Transverse colon (tissue), 4 donors: ENCODE data around the gene ELOB. TPM values are rescaled to one million over a fixed set of nuclear protein-coding genes. Genes with fewer than 3 reads are reported as not detected.
A peak's percentile ranks its signal among the peaks of the same experiment; 100 is the strongest.

Experiments
- DNase-seq: peaks from one replicate; pipeline ENCODE4 v3.0.0-alpha.2; 2019
- H3K27ac ChIP-seq, 4 donors: fragments of 200-600 bp; sonication (generic); 2 replicates each; pipeline ENCODE4 v1.5.1; 2016 to 2018; ENCODE audit warnings: inconsistent platforms in 4 of 4
- H3K27me3 ChIP-seq: fragments of 200-600 bp; sonication (generic); 2 replicates; pipeline ENCODE4 v1.5.1; 2017; ENCODE audit warnings: inconsistent platforms
- H3K36me3 ChIP-seq, 4 donors: fragments of 200-600 bp; sonication (generic); 2 replicates each; pipeline ENCODE4 v1.5.1; 2017 to 2019; ENCODE audit warnings: inconsistent platforms in 4 of 4
- H3K4me1 ChIP-seq, 4 donors: fragments of 200-600 bp; sonication (generic); 2 replicates each; pipeline ENCODE4 v1.5.1; 2017 to 2020; ENCODE audit warnings: inconsistent platforms in 4 of 4
- H3K4me3 ChIP-seq, 4 donors: fragments of 200-600 bp; sonication (generic); 1 replicate in 1 of 4; 2 replicates in 3 of 4; pipeline versions ENCODE4 v1.5.1 to v1.6.1; 2017 to 2019; ENCODE audit warnings: inconsistent platforms in 4 of 4
- H3K9me3 ChIP-seq, 2 donors: fragments of 200-600 bp; sonication (generic); 2 replicates each; pipeline ENCODE4 v1.5.1; 2017 to 2019; ENCODE audit warnings: inconsistent platforms in 2 of 2
- EP300 ChIP-seq: sonication (generic); formaldehyde crosslinking; IDR thresholded peaks from one replicate; pipeline ENCODE4 v1.6.1; 2017; ENCODE audit warnings: antibody characterized with exemption, low read depth
- POLR2A ChIP-seq: fragments of 450-650 bp; IDR thresholded peaks from one replicate; pipeline ENCODE4 v1.6.1; 2016; ENCODE audit warnings: antibody characterized with exemption, mild to moderate bottlenecking, moderate library complexity
- POLR2AphosphoS5 ChIP-seq, 3 donors: sonication (generic); formaldehyde crosslinking; IDR thresholded peaks; one replicate each; pipeline ENCODE4 v1.6.1; 2016; ENCODE audit warnings: antibody characterized with exemption in 3 of 3
- WGBS, 2 donors: methylation state at CpG; one replicate each; pipeline ENCODE4 v1.1.5; 2018; ENCODE audit warnings: low coverage in 1 of 2; 5-methylcytosine and 5-hydroxymethylcytosine counted together
- in situ Hi-C, 4 donors: fragments of 200-750 bp; cut with MboI; loops; one replicate each; pipeline versions ENCODE4 v1.15.0 to v1.15.1; 2017; ENCODE audit warnings: low sequenced_read_pairs in 3 of 4, low pct_ligation_motif_present in 1 of 4, low pct_unique_long_range_greater_than_20kb in 1 of 4
- intact Hi-C: fragments of 100-400 bp; cut with DNase I; formaldehyde crosslinking; loops from one replicate; pipeline ENCODE4 v1.15.1; 2023; ENCODE audit warnings: low total_unique reads
- total RNA-seq, 4 donors: library from RNA; depleted of rRNA; stranded (reverse); fragments of >200 nt; gene quantifications; one replicate each; pipeline ENCODE4 v1.1.0, GENCODE V29; 2016
- TF ChIP-seq, protein P1 (sequence below), 5 experiments: fragments of 200-600 bp in 3 of 5; fragments of 450-650 bp in 2 of 5; sonication (generic) in 3 of 5; IDR thresholded peaks; 1 replicate in 2 of 5; 2 replicates in 3 of 5; pipeline ENCODE4 v1.5.1; 2016 to 2017; ENCODE audit warnings: antibody characterized with exemption in 5 of 5, inconsistent platforms in 3 of 5, mild to moderate bottlenecking in 2 of 5, moderate library complexity in 1 of 5

Gene ELOB
- total RNA-seq, 4 donors from 2014 or later: 133 to 433 (median 288) TPM

DNA sequence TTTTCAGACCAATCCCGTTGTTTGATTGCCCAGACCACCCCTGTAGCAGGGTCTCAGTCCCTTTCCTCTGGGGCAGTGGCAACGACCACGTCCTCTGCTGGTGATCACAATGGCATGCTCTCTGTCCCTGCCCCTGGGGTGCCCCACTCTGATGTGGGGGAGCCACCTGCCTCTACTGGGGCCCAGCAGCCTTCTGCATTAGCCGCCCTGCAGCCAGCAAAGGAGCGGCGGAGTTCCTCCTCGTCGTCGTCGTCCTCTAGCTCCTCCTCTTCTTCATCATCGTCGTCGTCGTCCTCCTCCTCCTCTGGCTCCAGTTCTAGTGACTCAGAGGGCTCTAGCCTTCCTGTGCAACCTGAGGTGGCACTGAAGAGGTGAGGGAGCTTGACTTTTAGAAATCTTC is 9.2 kb downstream of the ELOB start:
- TF ChIP-seq EP300 (no peak), POLR2A (no peak), POLR2AphosphoS5 (IDR thresholded peaks at IDR 0.05) (no peak)
- TF ChIP-seq, protein P1, sequence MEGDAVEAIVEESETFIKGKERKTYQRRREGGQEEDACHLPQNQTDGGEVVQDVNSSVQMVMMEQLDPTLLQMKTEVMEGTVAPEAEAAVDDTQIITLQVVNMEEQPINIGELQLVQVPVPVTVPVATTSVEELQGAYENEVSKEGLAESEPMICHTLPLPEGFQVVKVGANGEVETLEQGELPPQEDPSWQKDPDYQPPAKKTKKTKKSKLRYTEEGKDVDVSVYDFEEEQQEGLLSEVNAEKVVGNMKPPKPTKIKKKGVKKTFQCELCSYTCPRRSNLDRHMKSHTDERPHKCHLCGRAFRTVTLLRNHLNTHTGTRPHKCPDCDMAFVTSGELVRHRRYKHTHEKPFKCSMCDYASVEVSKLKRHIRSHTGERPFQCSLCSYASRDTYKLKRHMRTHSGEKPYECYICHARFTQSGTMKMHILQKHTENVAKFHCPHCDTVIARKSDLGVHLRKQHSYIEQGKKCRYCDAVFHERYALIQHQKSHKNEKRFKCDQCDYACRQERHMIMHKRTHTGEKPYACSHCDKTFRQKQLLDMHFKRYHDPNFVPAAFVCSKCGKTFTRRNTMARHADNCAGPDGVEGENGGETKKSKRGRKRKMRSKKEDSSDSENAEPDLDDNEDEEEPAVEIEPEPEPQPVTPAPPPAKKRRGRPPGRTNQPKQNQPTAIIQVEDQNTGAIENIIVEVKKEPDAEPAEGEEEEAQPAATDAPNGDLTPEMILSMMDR (IDR thresholded peaks at IDR 0.05): no peak
- Histone ChIP-seq H3K27ac (peak overlapping the region in 2 of 4 donors; percentile 80 to 83), H3K4me3 (no peak overlapping the region), H3K27me3 (no peaks in the 10 kb centered on the region), H3K9me3 (no peaks in the 10 kb centered on the region), H3K4me1 (peaks cover 12 to 36% (median 22%) of the 10 kb centered on the region in 4 donors), H3K36me3 (peaks cover 0 to 90% (median 34%) of the 10 kb centered on the region in 4 donors)
- no peak for DNase-seq
- in situ Hi-C loops (no loop called here), intact Hi-C loops (no loop called here)
- 75 to 78% methylated on average over 8 to 14 of the region's 14 CpGs for WGBS, 2 donors

DNA sequence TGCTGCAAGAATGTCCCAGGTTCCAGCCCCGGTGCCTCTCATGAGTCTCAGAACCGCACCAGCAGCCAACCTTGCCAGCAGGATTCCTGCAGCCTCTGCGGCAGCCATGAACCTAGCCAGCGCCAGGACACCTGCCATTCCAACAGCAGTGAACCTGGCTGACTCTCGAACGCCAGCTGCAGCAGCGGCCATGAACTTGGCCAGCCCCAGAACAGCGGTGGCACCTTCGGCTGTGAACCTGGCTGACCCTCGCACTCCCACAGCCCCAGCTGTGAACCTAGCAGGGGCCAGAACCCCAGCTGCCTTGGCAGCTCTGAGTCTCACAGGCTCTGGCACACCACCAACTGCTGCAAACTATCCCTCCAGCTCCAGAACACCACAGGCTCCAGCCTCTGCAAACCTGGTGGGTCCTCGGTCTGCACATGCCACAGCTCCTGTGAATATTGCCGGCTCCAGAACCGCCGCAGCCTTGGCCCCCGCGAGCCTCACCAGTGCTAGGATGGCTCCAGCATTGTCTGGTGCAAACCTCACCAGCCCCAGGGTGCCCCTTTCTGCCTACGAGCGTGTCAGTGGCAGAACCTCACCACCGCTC is 9.8 kb downstream of the ELOB start:
- TF ChIP-seq EP300 (no peak), POLR2AphosphoS5 (IDR thresholded peaks at IDR 0.05) (no peak), POLR2A (no peak)
- TF ChIP-seq, protein P1 (IDR thresholded peaks at IDR 0.05): no peak
- intact Hi-C loops (no loop called here), in situ Hi-C loops (no loop called here)
- Histone ChIP-seq H3K27ac (no peak overlapping the region), H3K27me3 (no peaks in the 10 kb centered on the region), H3K4me1 (peaks cover 12 to 36% (median 22%) of the 10 kb centered on the region in 4 donors), H3K36me3 (peaks cover 0 to 97% (median 37%) of the 10 kb centered on the region in 4 donors), H3K9me3 (no peaks in the 10 kb centered on the region), H3K4me3 (no peak overlapping the region)
- 94% methylated on average over 18 of the region's 19 CpGs; no CpG with 5 or more reads in 1 of the 2 donors for WGBS, 2 donors
- no peak for DNase-seq

DNA sequence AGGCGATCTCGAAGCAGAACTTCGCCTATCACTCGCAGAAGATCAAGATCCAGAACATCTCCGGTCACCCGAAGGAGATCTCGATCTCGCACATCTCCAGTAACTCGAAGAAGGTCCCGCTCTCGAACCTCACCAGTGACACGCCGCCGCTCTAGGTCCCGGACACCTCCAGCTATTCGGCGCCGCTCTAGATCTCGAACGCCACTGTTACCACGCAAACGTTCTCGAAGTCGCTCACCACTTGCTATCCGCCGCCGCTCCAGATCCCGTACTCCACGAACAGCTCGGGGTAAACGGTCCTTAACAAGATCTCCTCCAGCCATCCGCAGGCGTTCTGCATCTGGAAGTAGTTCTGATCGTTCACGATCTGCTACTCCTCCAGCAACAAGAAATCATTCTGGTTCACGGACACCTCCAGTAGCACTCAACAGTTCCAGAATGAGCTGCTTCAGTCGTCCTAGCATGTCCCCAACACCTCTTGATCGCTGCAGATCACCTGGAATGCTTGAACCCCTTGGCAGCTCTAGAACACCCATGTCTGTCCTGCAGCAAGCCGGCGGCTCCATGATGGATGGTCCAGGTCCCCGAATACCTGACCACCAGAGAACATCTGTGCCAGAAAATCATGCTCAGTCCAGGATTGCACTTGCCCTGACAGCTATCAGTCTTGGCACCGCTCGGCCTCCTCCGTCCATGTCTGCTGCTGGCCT is 10.5 kb downstream of the ELOB start:
- H3K4me1 ChIP-seq: peaks cover 12 to 36% (median 22%) of the 10 kb centered on the region in 4 donors
- H3K27ac ChIP-seq: no peak overlapping the region
- H3K27me3 ChIP-seq: no peaks in the 10 kb centered on the region
- no peak for DNase-seq
- intact Hi-C loops: no loop called here
- in situ Hi-C loops: no loop called here
- WGBS, 2 donors: 96 to 100% methylated on average over 3 to 44 of the region's 44 CpGs
- TF ChIP-seq POLR2A (no peak), POLR2AphosphoS5 (IDR thresholded peaks at IDR 0.05) (no peak), EP300 (no peak)
- TF ChIP-seq, protein P1 (IDR thresholded peaks at IDR 0.05): no peak
- H3K36me3 ChIP-seq: peaks cover 0 to 97% (median 40%) of the 10 kb centered on the region in 4 donors
- no peak overlapping the region for H3K4me3 ChIP-seq
- H3K9me3 ChIP-seq: no peaks in the 10 kb centered on the region

DNA sequence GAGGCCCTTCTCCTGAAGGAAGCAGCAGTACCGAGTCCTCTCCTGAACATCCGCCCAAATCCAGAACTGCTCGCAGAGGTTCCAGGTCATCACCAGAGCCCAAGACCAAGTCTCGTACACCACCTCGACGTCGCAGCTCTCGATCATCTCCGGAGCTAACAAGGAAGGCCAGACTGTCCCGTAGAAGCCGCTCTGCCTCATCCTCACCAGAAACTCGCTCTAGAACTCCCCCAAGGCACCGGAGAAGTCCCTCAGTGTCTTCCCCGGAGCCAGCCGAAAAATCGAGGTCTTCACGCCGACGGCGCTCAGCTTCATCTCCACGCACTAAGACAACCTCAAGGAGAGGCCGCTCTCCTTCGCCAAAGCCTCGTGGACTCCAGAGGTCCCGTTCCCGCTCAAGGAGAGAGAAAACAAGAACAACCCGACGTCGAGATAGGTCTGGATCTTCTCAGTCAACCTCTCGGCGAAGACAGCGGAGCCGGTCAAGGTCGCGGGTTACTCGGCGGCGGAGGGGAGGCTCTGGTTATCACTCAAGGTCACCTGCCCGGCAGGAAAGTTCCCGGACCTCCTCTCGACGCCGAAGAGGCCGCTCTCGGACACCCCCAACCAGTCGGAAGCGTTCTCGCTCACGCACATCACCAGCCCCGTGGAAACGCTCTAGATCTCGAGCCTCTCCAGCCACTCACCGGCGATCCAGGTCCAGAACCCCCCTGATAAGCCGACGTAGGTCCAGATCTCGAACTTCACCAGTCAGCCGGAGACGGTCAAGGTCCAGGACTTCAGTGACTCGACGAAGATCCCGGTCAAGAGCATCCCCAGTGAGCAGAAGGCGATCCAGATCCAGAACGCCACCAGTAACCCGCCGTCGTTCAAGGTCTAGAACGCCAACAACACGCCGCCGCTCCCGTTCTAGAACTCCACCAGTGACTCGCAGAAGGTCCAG is 11.3 kb downstream of the ELOB start:
- Histone ChIP-seq H3K27ac (no peak overlapping the region), H3K4me1 (peaks cover 9 to 31% (median 19%) of the 10 kb centered on the region in 4 donors), H3K9me3 (no peaks in the 10 kb centered on the region), H3K36me3 (peaks cover 0 to 95% (median 40%) of the 10 kb centered on the region in 4 donors), H3K27me3 (no peaks in the 10 kb centered on the region), H3K4me3 (no peak overlapping the region)
- no peak for DNase-seq
- intact Hi-C loops: no loop called here
- TF ChIP-seq, protein P1 (IDR thresholded peaks at IDR 0.05): no peak
- TF ChIP-seq POLR2A (no peak), EP300 (no peak), POLR2AphosphoS5 (IDR thresholded peaks at IDR 0.05) (no peak)
- 97 to 100% methylated on average over 2 to 73 of the region's 73 CpGs for WGBS, 2 donors
- in situ Hi-C loops: no loop called here
